ENCODE results near the gene SCGB3A2.
"Not testable (repeated sequence)": the region's sequence is repeated elsewhere in the genome, so short reads cannot be mapped to it uniquely, and the experiment has no call there.

The SCGB3A2 gene

DNA sequence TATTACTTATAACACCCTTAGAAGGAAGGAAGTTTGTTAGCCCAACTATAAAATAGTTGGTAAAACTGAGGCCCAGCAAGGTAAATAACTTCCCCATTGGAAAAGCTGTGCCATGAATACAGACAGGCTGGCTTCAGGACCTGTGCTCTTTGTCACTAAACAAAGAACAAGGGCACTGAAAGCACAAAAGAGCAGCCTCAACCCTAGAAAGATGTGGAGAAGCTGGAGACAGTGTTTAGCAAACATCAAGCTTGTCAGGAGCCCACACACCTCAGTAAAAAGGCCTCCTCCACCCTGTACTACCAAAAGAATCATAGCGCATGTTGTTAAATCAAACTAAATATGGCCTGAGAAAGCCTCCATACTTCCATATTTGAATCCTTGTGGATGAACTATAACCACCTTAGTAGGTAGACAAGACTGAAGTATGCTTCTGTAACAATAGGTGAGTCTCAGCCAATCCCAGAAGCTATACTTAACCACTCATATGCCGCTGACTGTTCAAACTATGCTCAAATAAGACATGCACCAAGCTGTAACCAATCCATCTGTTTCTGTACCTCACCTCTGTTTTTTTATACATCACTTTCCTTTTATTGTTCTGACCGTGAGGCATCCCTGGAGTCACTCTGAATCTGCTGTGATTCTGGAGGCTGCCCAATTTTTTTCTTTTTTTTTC lies 18.4 kb upstream of the SCGB3A2 start:
- DNase-seq = no peak
- in situ Hi-C loops (cut with HindIII; ENCODE audit: low pct_ligation_motif_present, low pct_unique_long_range_greater_than_20kb, low sequenced_read_pairs) = no loop called here

DNA sequence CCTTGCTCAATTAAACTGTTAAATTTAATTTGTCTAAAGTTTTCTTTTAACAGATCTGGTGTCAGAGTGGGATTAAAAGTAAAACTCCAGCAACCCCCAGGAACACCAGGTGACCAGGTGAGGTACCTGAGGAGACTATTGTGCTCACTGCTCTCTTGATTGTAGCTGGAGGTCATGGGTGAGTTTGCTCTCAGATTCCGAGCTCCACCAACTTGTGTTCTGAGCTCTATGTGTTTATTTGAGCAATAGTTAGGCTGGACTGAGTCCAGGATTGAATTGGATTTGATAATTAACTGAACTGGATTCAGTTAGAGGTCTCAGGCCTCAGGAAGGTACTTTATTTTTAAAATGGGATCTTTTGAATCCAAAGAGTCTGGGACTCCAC lies 17.9 kb upstream of the SCGB3A2 start:
- in situ Hi-C loops (cut with HindIII; ENCODE audit: low pct_ligation_motif_present, low pct_unique_long_range_greater_than_20kb, low sequenced_read_pairs) = no loop called here
- no peak for DNase-seq

GRCh38 chr5:147863454-147864158 lies 14.9 kb upstream of the SCGB3A2 start:
- in situ Hi-C loops (cut with HindIII; ENCODE audit: low pct_ligation_motif_present, low pct_unique_long_range_greater_than_20kb, low sequenced_read_pairs) = no loop called here
- no peak for DNase-seq

- no peak for DNase-seq
- in situ Hi-C loops (cut with HindIII; ENCODE audit: low pct_ligation_motif_present, low pct_unique_long_range_greater_than_20kb, low sequenced_read_pairs) = no loop called here
These were observed 9.4 kb upstream of the SCGB3A2 start for GRCh38 chr5:147869112-147869511.

GRCh38 chr5:147869892-147870291 lies 8.6 kb upstream of the SCGB3A2 start:
- DNase-seq; in situ Hi-C loops (cut with HindIII; ENCODE audit: low pct_ligation_motif_present, low pct_unique_long_range_greater_than_20kb, low sequenced_read_pairs): not testable (repeated sequence)

DNA sequence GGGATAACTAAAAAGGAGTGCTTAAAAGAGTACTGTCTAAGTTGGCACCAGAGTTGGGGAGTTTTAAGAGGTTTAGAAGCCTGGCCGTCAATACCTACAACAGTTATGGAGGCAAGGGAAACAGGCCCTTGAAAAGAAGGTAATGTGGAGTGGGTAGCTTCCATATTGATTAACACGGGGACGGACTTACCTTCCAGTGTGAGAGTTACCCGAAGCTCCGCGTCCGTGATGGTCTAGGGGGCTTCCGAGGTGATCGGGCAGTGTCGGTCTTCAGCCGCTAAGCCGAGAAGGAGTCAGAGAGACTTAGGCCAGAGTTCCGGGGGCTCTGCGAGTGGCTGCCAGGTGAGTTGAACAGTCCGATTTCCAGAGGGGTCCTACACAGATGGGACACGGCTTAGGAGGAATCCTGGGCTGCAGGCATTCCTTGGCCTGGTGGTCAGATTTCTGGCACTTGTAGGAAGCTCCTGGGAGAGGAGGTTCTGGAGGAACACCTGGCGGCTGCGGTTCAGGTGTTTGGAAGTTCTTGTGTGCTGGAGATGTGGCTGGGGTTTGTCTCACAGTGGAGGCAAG lies 6.4 kb upstream of the SCGB3A2 start:
- in situ Hi-C loops (cut with HindIII; ENCODE audit: low pct_ligation_motif_present, low pct_unique_long_range_greater_than_20kb, low sequenced_read_pairs); DNase-seq: not testable (repeated sequence)

- in situ Hi-C loops (cut with HindIII; ENCODE audit: low pct_ligation_motif_present, low pct_unique_long_range_greater_than_20kb, low sequenced_read_pairs); DNase-seq: not testable (repeated sequence)
These were observed 5.6 kb upstream of the SCGB3A2 start for GRCh38 chr5:147872744-147873435.

DNA sequence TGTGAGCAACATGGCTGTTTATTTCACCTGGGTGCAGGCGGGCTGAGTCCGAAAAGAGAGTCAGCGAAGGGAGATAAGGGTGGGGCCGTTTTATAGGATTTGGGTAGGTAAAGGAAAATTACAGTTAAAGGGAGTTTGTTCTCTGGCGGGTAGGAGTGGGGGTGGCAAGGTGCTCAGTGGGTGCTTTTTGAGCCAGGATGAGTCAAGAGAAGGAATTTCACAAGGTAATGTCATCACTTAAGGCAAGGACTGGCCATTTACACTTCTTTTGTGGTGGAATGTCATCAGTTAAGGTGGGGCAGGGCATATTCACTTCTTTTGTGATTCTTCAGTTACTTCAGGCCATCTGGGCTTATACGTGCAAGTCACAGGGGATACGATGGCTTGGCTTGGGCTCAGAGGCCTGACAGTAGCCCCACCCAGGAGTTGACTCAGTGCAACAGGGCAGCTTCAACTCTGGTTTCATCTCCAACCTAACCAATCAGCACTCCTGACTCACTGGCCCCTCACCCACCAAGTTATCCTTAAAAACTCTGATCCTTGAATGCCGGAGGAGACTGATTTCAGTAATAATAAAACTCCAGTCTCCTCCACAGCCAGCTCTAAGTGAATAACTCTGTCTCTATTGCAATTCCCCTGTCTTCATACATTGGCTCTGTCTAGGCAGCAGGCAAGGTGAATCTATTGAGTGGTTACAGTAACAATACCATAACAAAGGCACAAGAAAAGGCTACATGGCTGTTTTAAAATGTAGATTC lies 4.2 kb upstream of the SCGB3A2 start:
- in situ Hi-C loops (cut with HindIII; ENCODE audit: low pct_ligation_motif_present, low pct_unique_long_range_greater_than_20kb, low sequenced_read_pairs); DNase-seq: not testable (repeated sequence)

DNA sequence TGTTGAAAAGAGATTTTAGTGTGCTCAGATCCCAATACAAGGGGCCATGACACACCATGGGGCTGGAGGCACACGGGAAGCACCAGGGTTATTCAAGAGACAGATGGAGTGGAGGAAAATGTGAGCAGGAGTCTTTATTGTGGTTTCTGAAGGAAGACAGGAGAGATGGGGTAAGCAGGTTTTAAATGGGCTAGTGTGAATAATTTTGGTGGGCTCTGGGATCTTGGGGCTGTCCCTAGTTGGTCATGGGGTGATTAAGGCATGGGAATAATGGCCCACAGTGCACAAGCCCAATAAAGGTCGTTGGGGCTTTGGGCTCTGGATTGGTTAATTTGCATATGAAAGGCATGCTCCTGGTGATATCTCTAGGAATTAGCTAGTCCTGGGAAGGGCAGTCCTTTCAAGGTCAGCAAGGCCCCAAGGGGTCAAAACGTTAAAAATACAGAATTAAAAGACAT lies 3.6 kb upstream of the SCGB3A2 start:
- no peak for DNase-seq
- in situ Hi-C loops (cut with HindIII; ENCODE audit: low pct_ligation_motif_present, low pct_unique_long_range_greater_than_20kb, low sequenced_read_pairs) = no loop called here

DNA sequence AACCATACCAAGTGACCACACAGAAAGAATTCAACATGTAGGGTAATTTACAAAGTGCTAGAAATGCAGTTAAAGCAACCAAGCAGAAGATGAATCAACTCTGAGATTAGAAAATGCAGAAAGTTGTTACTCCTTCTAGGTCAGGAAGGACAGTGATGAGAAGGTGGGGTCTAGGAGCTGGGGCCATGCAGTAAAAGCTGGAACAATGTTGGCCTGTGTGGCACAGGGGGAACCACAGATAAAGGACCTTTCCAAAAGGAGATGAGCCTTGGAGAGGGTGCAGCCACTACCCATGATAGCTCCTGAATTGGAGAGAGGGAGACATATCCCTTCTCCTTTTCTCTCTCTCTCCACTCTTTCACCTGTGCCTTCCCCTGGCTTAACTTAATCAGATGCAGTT lies 2.4 kb upstream of the SCGB3A2 start:
- no peak for DNase-seq
- in situ Hi-C loops (cut with HindIII; ENCODE audit: low pct_ligation_motif_present, low pct_unique_long_range_greater_than_20kb, low sequenced_read_pairs) = no loop called here

GRCh38 chr5:147876626-147877025 lies 1.9 kb upstream of the SCGB3A2 start:
- in situ Hi-C loops (cut with HindIII; ENCODE audit: low pct_ligation_motif_present, low pct_unique_long_range_greater_than_20kb, low sequenced_read_pairs) = no loop called here
- DNase-seq = no peak

DNA sequence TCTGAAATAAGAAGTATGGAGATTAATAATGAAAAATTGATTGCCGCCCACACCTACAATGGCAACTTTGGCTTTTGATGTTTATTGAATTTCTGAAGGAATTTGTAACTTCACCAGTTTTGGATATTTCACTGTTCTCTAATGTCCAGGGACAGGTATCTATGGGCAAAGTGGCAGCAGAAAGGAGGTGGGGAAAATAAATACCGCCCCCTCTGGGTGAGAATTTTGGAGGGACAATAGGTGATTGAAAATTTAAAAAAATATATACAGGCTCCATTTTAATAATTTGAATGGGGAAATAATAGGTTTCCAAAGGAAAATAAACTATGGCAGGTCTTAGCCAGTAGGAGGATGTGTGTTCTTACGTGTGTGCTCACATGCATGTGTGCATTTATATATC lies 1.3 kb downstream of the SCGB3A2 start:
- in situ Hi-C loops (cut with HindIII; ENCODE audit: low pct_ligation_motif_present, low pct_unique_long_range_greater_than_20kb, low sequenced_read_pairs) = no loop called here
- no peak for DNase-seq

- DNase-seq = no peak
- in situ Hi-C loops (cut with HindIII; ENCODE audit: low pct_ligation_motif_present, low pct_unique_long_range_greater_than_20kb, low sequenced_read_pairs) = no loop called here
These were observed 2.0 kb downstream of the SCGB3A2 start for GRCh38 chr5:147880487-147880886.

DNA sequence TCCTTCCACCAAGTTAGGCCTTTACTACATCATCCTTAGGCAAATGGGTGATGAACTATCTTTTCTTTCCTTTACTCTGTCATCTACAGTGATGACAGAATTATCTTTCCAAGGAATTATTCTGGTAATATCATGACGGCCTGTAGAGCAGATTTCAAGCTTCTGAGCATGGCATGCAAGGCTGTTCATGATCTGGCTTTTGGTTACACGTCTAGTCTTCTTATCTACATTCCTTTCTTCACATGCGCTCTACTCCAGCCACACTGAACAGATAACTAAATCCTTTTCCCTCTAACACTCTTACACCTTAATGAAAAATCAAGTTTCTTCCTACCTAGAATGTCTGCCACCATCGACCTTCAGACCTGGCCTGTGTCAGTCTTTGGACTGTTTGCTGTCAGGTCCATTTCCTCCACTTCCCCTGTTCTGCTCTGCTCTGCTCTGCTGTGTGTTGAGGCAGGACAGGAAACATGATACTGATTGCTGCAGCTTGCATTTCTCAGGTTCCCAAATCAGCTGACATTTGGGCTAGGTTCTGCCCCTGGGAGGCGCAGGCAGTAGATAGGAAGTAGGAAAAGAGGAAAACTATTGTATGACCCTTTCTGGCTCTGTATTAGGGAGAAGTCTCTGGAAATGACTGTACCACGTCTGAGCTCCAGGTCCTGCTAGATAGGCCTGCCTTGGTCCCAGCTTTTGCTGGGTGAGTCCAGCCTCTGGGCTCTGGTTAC lies 4.2 kb downstream of the SCGB3A2 start:
- no peak for DNase-seq
- in situ Hi-C loops (cut with HindIII; ENCODE audit: low pct_ligation_motif_present, low pct_unique_long_range_greater_than_20kb, low sequenced_read_pairs) = no loop called here

- DNase-seq = peak; percentile 13
- in situ Hi-C loops (cut with HindIII; ENCODE audit: low pct_ligation_motif_present, low pct_unique_long_range_greater_than_20kb, low sequenced_read_pairs) = no loop called here
These were observed 8.6 kb downstream of the SCGB3A2 start for GRCh38 chr5:147887026-147887627.

DNA sequence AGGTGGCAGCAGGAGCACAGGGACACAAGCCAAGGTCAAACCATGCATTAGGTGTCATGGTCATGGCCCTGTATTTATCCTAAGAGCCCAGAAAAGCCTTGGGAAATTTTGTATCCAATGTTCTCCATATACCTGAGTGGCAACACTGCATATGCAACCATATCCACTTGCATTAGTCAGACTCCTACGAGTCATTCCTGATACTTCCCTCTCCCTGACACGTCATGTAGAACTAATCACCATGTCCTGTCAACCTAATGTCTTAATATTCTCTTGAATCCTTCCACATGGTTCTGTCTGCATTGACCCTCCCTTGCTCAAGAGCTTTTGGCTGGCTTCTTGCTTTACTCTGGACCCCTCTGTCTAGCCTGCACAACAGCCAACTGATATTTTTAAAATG lies 9.4 kb downstream of the SCGB3A2 start:
- DNase-seq = no peak
- in situ Hi-C loops (cut with HindIII; ENCODE audit: low pct_ligation_motif_present, low pct_unique_long_range_greater_than_20kb, low sequenced_read_pairs) = no loop called here

- in situ Hi-C loops (cut with HindIII; ENCODE audit: low pct_ligation_motif_present, low pct_unique_long_range_greater_than_20kb, low sequenced_read_pairs) = no loop called here
- DNase-seq = no peak
These were observed 14.3 kb downstream of the SCGB3A2 start for GRCh38 chr5:147892696-147893296.

All from ACHN (cell line).